Panc1 (cell line): ENCODE data around the gene FBXO5. TPM values are rescaled to one million over a fixed set of nuclear protein-coding genes. Genes with fewer than 3 reads are reported as not detected.

ENCODE experiments used
- ATAC-seq: fragments of 200-7000 bp; cut with Tn5 transposase; 2 replicates; pipeline ENCODE4 v1.9.1; 2020; ENCODE audit warnings: mild to moderate bottlenecking, moderate library complexity
- Bru-seq: library from RNA; stranded (reverse); fragments of 400-500 nt; gene quantifications from one replicate; lab custom pipeline; 2021; lab: Mats Ljungman, UMichigan
- BruChase-seq, 2 experiments: library from RNA; stranded (reverse); fragments of 400-500 nt; gene quantifications; one replicate each; lab custom pipeline; 2021; lab: Mats Ljungman, UMichigan
- BruUV-seq: library from RNA; stranded (reverse); fragments of 400-500 nt; replicated peaks from 2 replicates; lab custom pipeline; 2021; lab: Mats Ljungman, UMichigan
- CTCF ChIA-PET: fragments of 300-600 bp; sonication (Branson Sonifier 250); formaldehyde crosslinking; loops from one replicate; lab custom pipeline; 2022; ENCODE audit warnings: antibody characterized with exemption; lab: Charles Lee
- POLR2A ChIA-PET: fragments of 300-600 bp; sonication (Branson Sonifier 250); formaldehyde crosslinking; loops from one replicate; lab custom pipeline; 2022; ENCODE audit warnings: antibody characterized with exemption; lab: Charles Lee
- DNase-seq: peaks from one replicate; pipeline ENCODE4 v3.0.0-alpha.2; 2010; ENCODE audit warnings: low read depth, low spot score
- H3K27ac ChIP-seq: 2 replicates; pipeline ENCODE4 v1.5.1; 2011; ENCODE audit warnings: mild to moderate bottlenecking, low read length, inconsistent platforms
- H3K27me3 ChIP-seq: fragments of 200-500 bp; sonication (Bioruptor generic); 2 replicates; pipeline ENCODE4 v1.6.0; 2014; ENCODE audit warnings: low read length, inconsistent platforms; ENCODE audit not compliant: control insufficient read depth, insufficient read depth
- H3K36me3 ChIP-seq: fragments of 200-500 bp; sonication (Bioruptor generic); 2 replicates; pipeline ENCODE4 v1.5.1; 2014; ENCODE audit warnings: inconsistent platforms, mild to moderate bottlenecking, low read length, moderate library complexity; ENCODE audit not compliant: control insufficient read depth, insufficient read depth
- H3K4me1 ChIP-seq: 2 replicates; pipeline ENCODE4 v1.5.1; 2011; ENCODE audit warnings: inconsistent platforms, mild to moderate bottlenecking, low read length, moderate library complexity; ENCODE audit not compliant: control insufficient read depth, insufficient read depth
- H3K4me3 ChIP-seq, 2 experiments: 2 replicates each; pipeline ENCODE4 v1.5.1; 2011 to 2012; ENCODE audit warnings: low read depth in 2 of 2, low read length in 2 of 2, mild to moderate bottlenecking in 2 of 2, inconsistent platforms in 1 of 2, moderate library complexity in 1 of 2
- H3K9me3 ChIP-seq: fragments of 200-500 bp; sonication (Bioruptor generic); 2 replicates; pipeline ENCODE4 v1.5.1; 2014; ENCODE audit warnings: low read depth, mild to moderate bottlenecking, inconsistent platforms, low read length, moderate library complexity; ENCODE audit not compliant: control insufficient read depth, insufficient read depth
- POLR2AphosphoS5 ChIP-seq: IDR thresholded peaks from 2 replicates; pipeline ENCODE4 v1.6.1; 2012; ENCODE audit warnings: mild to moderate bottlenecking, low read depth, low read length, moderate library complexity
- REST ChIP-seq, 2 experiments: IDR thresholded peaks; 2 replicates each; pipeline ENCODE4 v1.6.1; 2011 to 2012; ENCODE audit warnings: low read depth in 2 of 2, control low read depth in 1 of 2, low read length in 1 of 2, mild to moderate bottlenecking in 1 of 2, moderate library complexity in 1 of 2; ENCODE audit not compliant: insufficient read depth in 1 of 2
- SIN3A ChIP-seq: IDR thresholded peaks from 2 replicates; pipeline ENCODE4 v1.6.1; 2012; ENCODE audit warnings: low read depth, mild to moderate bottlenecking, low read length, moderate library complexity, borderline replicate concordance; ENCODE audit not compliant: insufficient read depth
- TCF7L2 ChIP-seq: IDR thresholded peaks from 2 replicates; pipeline ENCODE4 v1.6.1; 2011; ENCODE audit warnings: mild to moderate bottlenecking, low read depth, low read length, inconsistent platforms
- in situ Hi-C: cut with HindIII; loops from 2 replicates; pipeline ENCODE4 v1.10.0; 2016; ENCODE audit warnings: low sequenced_read_pairs, low pct_unique_long_range_greater_than_20kb
- intact Hi-C: fragments of 100-400 bp; cut with micrococcal nuclease; formaldehyde crosslinking; loops from one replicate; pipeline ENCODE4 v1.10.0; 2022; ENCODE audit not compliant: unreplicated experiment
- long read RNA-seq: library from polyadenylated mRNA; unstranded; transcript quantifications from one replicate; pipeline ENCODE4 v2.0.0, GENCODE V29; 2021; ENCODE audit not compliant: unreplicated experiment
- polyA plus RNA-seq: library from polyadenylated mRNA; unstranded; fragments of >200 nt; gene quantifications from one replicate; pipeline ENCODE4 v1.2.1, GENCODE V29; 2012; ENCODE audit warnings: missing spikeins; ENCODE audit not compliant: insufficient read length
- total RNA-seq: library from RNA; stranded (reverse); gene quantifications from one replicate; pipeline ENCODE4 v1.2.1, GENCODE V29; 2021; ENCODE audit not compliant: unreplicated experiment
- TF ChIP-seq, protein P1 (sequence below): fragments of 450-650 bp; IDR thresholded peaks from 2 replicates; pipeline ENCODE4 v1.5.1; 2017; ENCODE audit warnings: mild to moderate bottlenecking

Gene FBXO5
- total RNA-seq = 33.6 TPM
- 7.0 TPM for polyA plus RNA-seq
- percentile 97 among the genes with signal in this experiment for Bru-seq, nascent RNA
- percentile 95 among the genes with signal in this experiment for BruChase-seq, experiment 1, labeled RNA remaining after a 2-hour chase
- percentile 70 among the genes with signal in this experiment for BruChase-seq, experiment 2, labeled RNA remaining after a 6-hour chase
- long read RNA-seq, transcript FBXO5-201 (5 exons, 2,037 nt) = major isoform, 24 of 57 reads
- long read RNA-seq, transcript FBXO5-202 (5 exons, 2,221 nt) = minor isoform, 19 of 57 reads
- long read RNA-seq, partial matches to known transcripts = 11 of 57 reads
- long read RNA-seq, other reads (novel, unspliced or antisense) = 2 of 57 reads

- ChIA-PET POLR2A (interaction anchor here (0.8 kb wide), 1 partner anchor 18 kb away, joined by 9 read pairs; no protein-coding TSS in a partner anchor), CTCF (interaction anchor here (0.8 kb wide), 1 partner anchor 13 kb away, joined by 3 read pairs; no protein-coding TSS in a partner anchor)
- Histone ChIP-seq H3K27ac (peak within 1 kb of the TSS; percentile 99), H3K36me3 (peaks cover 16% of the 10 kb centered on the region), H3K4me1 (peaks cover 31% of the 10 kb centered on the region), H3K4me3 (peak within 1 kb of the TSS; percentile 69 to 97), H3K27me3 (no peaks in the 10 kb centered on the region), H3K9me3 (no peaks in the 10 kb centered on the region)
- intact Hi-C loops (no loop called here), in situ Hi-C loops (no loop called here)
- ATAC-seq = peak; percentile 92
- TF ChIP-seq, protein P1, sequence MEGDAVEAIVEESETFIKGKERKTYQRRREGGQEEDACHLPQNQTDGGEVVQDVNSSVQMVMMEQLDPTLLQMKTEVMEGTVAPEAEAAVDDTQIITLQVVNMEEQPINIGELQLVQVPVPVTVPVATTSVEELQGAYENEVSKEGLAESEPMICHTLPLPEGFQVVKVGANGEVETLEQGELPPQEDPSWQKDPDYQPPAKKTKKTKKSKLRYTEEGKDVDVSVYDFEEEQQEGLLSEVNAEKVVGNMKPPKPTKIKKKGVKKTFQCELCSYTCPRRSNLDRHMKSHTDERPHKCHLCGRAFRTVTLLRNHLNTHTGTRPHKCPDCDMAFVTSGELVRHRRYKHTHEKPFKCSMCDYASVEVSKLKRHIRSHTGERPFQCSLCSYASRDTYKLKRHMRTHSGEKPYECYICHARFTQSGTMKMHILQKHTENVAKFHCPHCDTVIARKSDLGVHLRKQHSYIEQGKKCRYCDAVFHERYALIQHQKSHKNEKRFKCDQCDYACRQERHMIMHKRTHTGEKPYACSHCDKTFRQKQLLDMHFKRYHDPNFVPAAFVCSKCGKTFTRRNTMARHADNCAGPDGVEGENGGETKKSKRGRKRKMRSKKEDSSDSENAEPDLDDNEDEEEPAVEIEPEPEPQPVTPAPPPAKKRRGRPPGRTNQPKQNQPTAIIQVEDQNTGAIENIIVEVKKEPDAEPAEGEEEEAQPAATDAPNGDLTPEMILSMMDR = no peak
- TF ChIP-seq TCF7L2 (no peak), REST (IDR thresholded peaks at IDR 0.05; ENCODE audit: insufficient read depth in 1 of 2, low read depth in 2 of 2, low read length in 1 of 2) (no peak), SIN3A (peak; percentile 99), POLR2AphosphoS5 (peak; percentile 97)
- peak; percentile 87 for DNase-seq
- BruUV-seq = no TSS peak
Measured at GRCh38 chr6:152982904-152983636, at the start of gene FBXO5. TSS of gene FBXO5 (minus strand) at chr6:152983041. CDS start at chr6:152982959, 82 bp downstream.

DNA sequence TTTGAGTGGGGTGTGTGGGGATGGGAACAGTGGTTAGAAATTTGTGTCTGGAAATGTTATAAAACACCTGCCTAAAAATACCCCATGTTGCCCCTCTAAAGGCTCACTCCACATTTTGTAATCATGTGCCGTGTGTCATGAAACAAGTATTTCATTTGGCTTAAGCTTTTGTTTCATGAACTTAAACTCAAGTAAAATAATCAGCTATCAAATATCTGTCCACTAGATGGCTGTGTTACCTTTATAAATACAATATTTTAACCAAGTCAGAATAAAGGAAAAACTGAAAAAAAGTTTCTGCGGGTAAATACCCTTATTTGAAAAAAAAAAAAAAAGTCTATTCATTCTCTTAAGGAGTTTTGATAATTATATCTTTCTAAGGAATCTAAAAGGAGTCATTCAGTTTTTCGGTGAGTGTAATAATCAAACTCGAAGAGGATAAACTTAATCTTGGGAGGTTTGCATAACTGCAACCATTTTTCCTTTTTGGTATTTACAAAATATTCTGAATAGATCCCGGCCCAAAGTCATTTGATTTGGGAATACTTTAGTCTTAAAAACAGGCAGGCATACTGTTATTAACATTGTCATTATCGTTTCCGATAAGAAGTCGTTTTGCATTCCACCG lies 49.5 kb upstream of the FBXO5 start:
- Histone ChIP-seq H3K36me3 (no peaks in the 10 kb centered on the region), H3K4me1 (no peaks in the 10 kb centered on the region; the same call in 1 of the 2 replicates), H3K9me3 (no peaks in the 10 kb centered on the region), H3K27ac (no peak overlapping the region), H3K4me3 (no peak overlapping the region), H3K27me3 (no peaks in the 10 kb centered on the region)
- TF ChIP-seq SIN3A (no peak), REST (IDR thresholded peaks at IDR 0.05; ENCODE audit: insufficient read depth in 1 of 2, low read depth in 2 of 2, low read length in 1 of 2) (no peak), POLR2AphosphoS5 (no peak), TCF7L2 (no peak)
- TF ChIP-seq, protein P1 = peak; percentile 56; the same call in 1 of the 2 replicates
- BruUV-seq = no TSS peak
- POLR2A ChIA-PET = no interaction called here
- no peak for DNase-seq
- ATAC-seq = no peak; the same call in 1 of the 2 replicates
- intact Hi-C loops = loop anchor here (5.0 to 10.0 kb wide), 2 partner anchors 202 to 280 kb away; no protein-coding TSS in a partner anchor
- CTCF ChIA-PET = interaction anchor here (0.7 to 1.0 kb wide), 9 partner anchors 76 to 1587 kb away, joined by 3 to 12 read pairs (median 4); no protein-coding TSS in a partner anchor
- in situ Hi-C loops = no loop called here
